Endothelial cell of umbilical vein (primary cell): ENCODE data around the gene TMOD4. TPM values are rescaled to one million over a fixed set of nuclear protein-coding genes. Genes with fewer than 3 reads are reported as not detected.

Source experiments
- BruUV-seq: library from RNA; stranded (reverse); fragments of 400-500 nt; replicated peaks from 2 replicates; lab custom pipeline; 2021; lab: Mats Ljungman, UMichigan
- CTCF ChIA-PET: fragments of 300-600, 350-600 bp; sonication (Branson Sonifier 250); formaldehyde crosslinking; loops from one replicate; lab custom pipeline; 2021; ENCODE audit warnings: antibody characterized with exemption, inconsistent platforms; lab: Charles Lee
- POLR2A ChIA-PET: fragments of 300-600, 350-600 bp; sonication (Branson Sonifier 250); formaldehyde crosslinking; loops from one replicate; lab custom pipeline; 2021; ENCODE audit warnings: antibody characterized with exemption, inconsistent platforms; lab: Charles Lee
- DNase-seq: peaks from one replicate; pipeline ENCODE4 v3.0.0-alpha.2; 2011; ENCODE audit warnings: low read depth, low spot score
- FAIRE-seq: peaks from 2 replicates; lab custom pipeline; 2011; peaks lifted over from hg19 to GRCh38; lab: Jason Lieb, UNC
- H2AFZ ChIP-seq: 2 replicates; pipeline ENCODE4 v1.6.0; 2012; ENCODE audit warnings: low read depth, low read length, control low read depth, inconsistent platforms
- H3K27ac ChIP-seq: 2 replicates; pipeline ENCODE4 v1.5.1; 2011; ENCODE audit warnings: low read depth, mild to moderate bottlenecking, control low read depth, low read length, moderate library complexity; ENCODE audit not compliant: insufficient read depth
- H3K27me3 ChIP-seq, 2 experiments: 2 replicates each; pipeline versions ENCODE4 v1.6.0 to v1.6.1; 2011; ENCODE audit warnings: low read length in 2 of 2, mixed read lengths in 1 of 2; ENCODE audit not compliant: control insufficient read depth in 2 of 2, insufficient read depth in 2 of 2
- H3K36me3 ChIP-seq, 2 experiments: 2 replicates in 1 of 2; 3 replicates in 1 of 2; pipeline ENCODE4 v1.5.1; 2011; ENCODE audit warnings: low read length in 2 of 2, mild to moderate bottlenecking in 1 of 2, moderate library complexity in 1 of 2; ENCODE audit not compliant: control insufficient read depth in 2 of 2, insufficient read depth in 2 of 2; ENCODE audit errors: extremely low read depth in 1 of 2
- H3K4me1 ChIP-seq: 3 replicates; pipeline ENCODE4 v1.5.1; 2011; ENCODE audit warnings: mild to moderate bottlenecking, low read length; ENCODE audit not compliant: control insufficient read depth, insufficient read depth; ENCODE audit errors: extremely low read depth
- H3K4me2 ChIP-seq: 2 replicates; pipeline ENCODE4 v1.6.1; 2011; ENCODE audit warnings: low read length, control low read depth, mixed read lengths; ENCODE audit not compliant: insufficient read depth
- H3K4me3 ChIP-seq, 3 experiments: fragments of 200-600 bp in 1 of 3; sonication (generic), shearing (Covaris generic) in 1 of 3; replicated peaks in 1 of 3; 2 replicates each; pipeline ENCODE4 v1.5.1; 2011 to 2016; ENCODE audit warnings: control low read depth in 3 of 3, low read length in 3 of 3, mild to moderate bottlenecking in 2 of 3, inconsistent platforms in 1 of 3, low read depth in 1 of 3, moderate library complexity in 1 of 3; ENCODE audit not compliant: insufficient read depth in 1 of 3
- H3K79me2 ChIP-seq: 2 replicates; pipeline ENCODE4 v1.6.0; 2012; ENCODE audit warnings: low read length, inconsistent platforms; ENCODE audit not compliant: control insufficient read depth, insufficient read depth
- H3K9ac ChIP-seq: replicated peaks from 2 replicates; pipeline ENCODE3; 2011; ENCODE audit warnings: low read length, control low read depth; ENCODE audit not compliant: insufficient read depth; ENCODE audit errors: extremely low read depth
- H3K9me1 ChIP-seq: replicated peaks from 3 replicates; pipeline ENCODE4 v1.6.0; 2011; ENCODE audit warnings: mild to moderate bottlenecking, low read length; ENCODE audit not compliant: control insufficient read depth, insufficient read depth; ENCODE audit errors: extremely low read depth
- H3K9me3 ChIP-seq: replicated peaks from 2 replicates; pipeline ENCODE4 v1.5.1; 2012; ENCODE audit warnings: low read length, inconsistent platforms; ENCODE audit not compliant: control insufficient read depth, insufficient read depth
- H4K20me1 ChIP-seq: replicated peaks from 2 replicates; pipeline ENCODE3; 2011; ENCODE audit warnings: mild to moderate bottlenecking, low read length; ENCODE audit not compliant: control insufficient read depth, insufficient read depth; ENCODE audit errors: extremely low read depth
- EZH2 ChIP-seq: IDR thresholded peaks from 2 replicates; pipeline ENCODE4 v1.6.1; 2012; ENCODE audit warnings: borderline replicate concordance, low read depth, mild to moderate bottlenecking, moderate library complexity, low read length, inconsistent platforms; ENCODE audit not compliant: severe bottlenecking
- FOS ChIP-seq: IDR thresholded peaks from 2 replicates; pipeline ENCODE4 v1.6.1; 2011; ENCODE audit warnings: mild to moderate bottlenecking, low read length, moderate library complexity, borderline replicate concordance; ENCODE audit not compliant: insufficient read depth
- GATA2 ChIP-seq: IDR thresholded peaks from 2 replicates; pipeline ENCODE4 v1.7.0; 2011; ENCODE audit warnings: low read depth, mild to moderate bottlenecking, moderate library complexity, mixed read lengths, low read length; ENCODE audit not compliant: insufficient read length, insufficient read depth
- JUN ChIP-seq: IDR thresholded peaks from 2 replicates; pipeline ENCODE4 v1.6.1; 2011; ENCODE audit warnings: borderline replicate concordance, low read depth; ENCODE audit not compliant: insufficient read length, insufficient read depth
- MAX ChIP-seq: IDR thresholded peaks from 2 replicates; pipeline ENCODE4 v1.6.1; 2011; ENCODE audit not compliant: insufficient read depth, insufficient read length
- MYC ChIP-seq: IDR thresholded peaks from one replicate; pipeline ENCODE4 v1.6.1; 2011; ENCODE audit warnings: mild to moderate bottlenecking, low read depth, low read length
- POLR2A ChIP-seq: IDR thresholded peaks from 2 replicates; pipeline ENCODE4 v1.6.1; 2012; ENCODE audit warnings: low read depth, mild to moderate bottlenecking, control low read depth, low read length
- POLR2AphosphoS5 ChIP-seq: IDR thresholded peaks from 2 replicates; pipeline ENCODE4 v1.6.1; 2012; ENCODE audit warnings: low read depth, mild to moderate bottlenecking, control low read depth, low read length, moderate library complexity; ENCODE audit not compliant: insufficient read depth
- dilution Hi-C: fragments of 300-500 bp; cut with MboI; formaldehyde crosslinking; loops from one replicate; pipeline ENCODE4 v1.15.0; 2019; ENCODE audit warnings: low sequenced_read_pairs; ENCODE audit not compliant: extremely low pct_ligation_motif_present
- intact Hi-C: fragments of 100-400 bp; cut with micrococcal nuclease; formaldehyde crosslinking; loops from one replicate; pipeline ENCODE4 v1.10.0; 2022
- polyA plus RNA-seq, 4 experiments: library from polyadenylated mRNA; depleted of rRNA in 3 of 4; stranded (reverse) in 3 of 4; unstranded in 1 of 4; fragments of >200 nt; gene quantifications; 2 replicates each; pipeline versions ENCODE4 v1.2.1 to v1.2.3, GENCODE V29; 2011 to 2012; ENCODE audit warnings: missing spikeins in 1 of 4
- total RNA-seq: library from RNA; stranded (reverse); gene quantifications from 2 replicates; pipeline ENCODE4 v1.2.3, GENCODE V29; 2021
- TF ChIP-seq, protein P1 (sequence below), 2 donors: IDR thresholded peaks; 1 replicate in 1 of 2; 2 replicates in 1 of 2; pipeline ENCODE4 v1.5.1; 2011; ENCODE audit warnings: low read length in 2 of 2, mild to moderate bottlenecking in 2 of 2, moderate library complexity in 2 of 2, control low read depth in 1 of 2, inconsistent platforms in 1 of 2, low read depth in 1 of 2; ENCODE audit not compliant: insufficient read depth in 1 of 2; ENCODE audit errors: extremely low read depth in 1 of 2

Gene TMOD4
- total and polyA plus RNA-seq, 2 donors (not counting 3 experiments of a cell fraction or from before 2014, with no cell fraction given): 0.22 to 1.4 TPM

DNA sequence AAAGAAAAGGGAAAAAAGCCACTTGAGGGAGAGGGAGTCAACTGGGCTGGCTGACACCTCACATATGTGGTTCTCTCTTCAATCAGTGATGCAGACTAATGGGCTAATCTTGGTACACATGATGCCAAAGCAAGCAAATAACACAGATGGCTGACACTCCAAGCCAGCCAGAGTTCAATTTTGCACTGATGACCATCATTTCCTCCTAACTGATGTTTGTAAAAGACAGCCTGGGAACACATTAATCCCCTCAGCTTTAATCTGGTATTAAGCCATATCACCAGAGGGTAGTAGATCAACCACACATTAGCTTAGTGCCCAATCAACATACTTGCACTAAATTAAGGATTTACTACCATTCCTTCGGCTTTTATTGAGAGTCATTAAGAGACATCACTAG lies 11.4 kb upstream of the TMOD4 start:
- Histone ChIP-seq H3K9me1 (no peaks in the 10 kb centered on the region), H3K9me3 (no peaks in the 10 kb centered on the region), H3K4me1 (peaks cover 10% of the 10 kb centered on the region), H3K36me3 (peaks cover 7 to 11% of the 10 kb centered on the region in 2 experiments), H3K4me2 (no peak overlapping the region), H4K20me1 (no peaks in the 10 kb centered on the region), H3K4me3 (no peak overlapping the region), H3K79me2 (peaks cover 31% of the 10 kb centered on the region), H3K27me3 (no peaks in the 10 kb centered on the region), H3K27ac (no peak overlapping the region), H3K9ac (no peak overlapping the region), H2AFZ (no peak overlapping the region)
- intact Hi-C loops: no loop called here
- ChIA-PET CTCF (no interaction called here), POLR2A (no interaction called here)
- FAIRE-seq (no peak), DNase-seq (no peak)
- dilution Hi-C loops: no loop called here
- TF ChIP-seq JUN (no peak), POLR2AphosphoS5 (no peak), POLR2A (no peak), MYC (no peak), EZH2 (no peak), MAX (no peak), FOS (no peak), GATA2 (no peak)
- TF ChIP-seq, protein P1, sequence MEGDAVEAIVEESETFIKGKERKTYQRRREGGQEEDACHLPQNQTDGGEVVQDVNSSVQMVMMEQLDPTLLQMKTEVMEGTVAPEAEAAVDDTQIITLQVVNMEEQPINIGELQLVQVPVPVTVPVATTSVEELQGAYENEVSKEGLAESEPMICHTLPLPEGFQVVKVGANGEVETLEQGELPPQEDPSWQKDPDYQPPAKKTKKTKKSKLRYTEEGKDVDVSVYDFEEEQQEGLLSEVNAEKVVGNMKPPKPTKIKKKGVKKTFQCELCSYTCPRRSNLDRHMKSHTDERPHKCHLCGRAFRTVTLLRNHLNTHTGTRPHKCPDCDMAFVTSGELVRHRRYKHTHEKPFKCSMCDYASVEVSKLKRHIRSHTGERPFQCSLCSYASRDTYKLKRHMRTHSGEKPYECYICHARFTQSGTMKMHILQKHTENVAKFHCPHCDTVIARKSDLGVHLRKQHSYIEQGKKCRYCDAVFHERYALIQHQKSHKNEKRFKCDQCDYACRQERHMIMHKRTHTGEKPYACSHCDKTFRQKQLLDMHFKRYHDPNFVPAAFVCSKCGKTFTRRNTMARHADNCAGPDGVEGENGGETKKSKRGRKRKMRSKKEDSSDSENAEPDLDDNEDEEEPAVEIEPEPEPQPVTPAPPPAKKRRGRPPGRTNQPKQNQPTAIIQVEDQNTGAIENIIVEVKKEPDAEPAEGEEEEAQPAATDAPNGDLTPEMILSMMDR (IDR thresholded peaks at IDR 0.05; ENCODE audit: extremely low read depth in 1 of 2, insufficient read depth in 1 of 2, low read depth in 1 of 2, low read length in 2 of 2): no peak
- BruUV-seq: no TSS peak
